HepG2 (cell line): ENCODE data around the gene NOC3L. TPM values are rescaled to one million over a fixed set of nuclear protein-coding genes. Genes with fewer than 3 reads are reported as not detected.
A peak's percentile ranks its signal among the peaks of the same experiment; 100 is the strongest.

Source experiments
- ARNT ChIP-seq: fragments of 450-650 bp; IDR thresholded peaks from 2 replicates; pipeline ENCODE4 v1.6.1; 2017
- ASH2L ChIP-seq: fragments of 300-600, 200-600 bp; sonication (generic); IDR thresholded peaks from 2 replicates; pipeline ENCODE4 v1.7.0; 2017; ENCODE audit warnings: low read depth, mild to moderate bottlenecking, moderate library complexity, mixed read lengths, low read length; ENCODE audit not compliant: insufficient read length
- HHEX ChIP-seq: IDR thresholded peaks from 2 replicates; pipeline ENCODE4 v1.6.1; 2016; ENCODE audit warnings: control low read depth
- MBD4 ChIP-seq: IDR thresholded peaks from 2 replicates; pipeline ENCODE4 v1.6.1; 2012; ENCODE audit warnings: low read length, inconsistent platforms, borderline replicate concordance
- PHF20 ChIP-seq: sonication (generic); formaldehyde crosslinking; IDR thresholded peaks from 2 replicates; pipeline ENCODE4 v1.5.0; 2020; ENCODE audit warnings: mild to moderate bottlenecking, missing genetic modification reagents
- RBFOX2 ChIP-seq: fragments of 200-400 bp; formaldehyde crosslinking; IDR thresholded peaks from 2 replicates; pipeline ENCODE4 v1.6.1; 2017; ENCODE audit warnings: low read depth, mild to moderate bottlenecking, low read length
- STAG1 ChIP-seq: sonication (generic); formaldehyde crosslinking; IDR thresholded peaks from 2 replicates; pipeline ENCODE4 v1.4.0; 2020; ENCODE audit warnings: missing genetic modification reagents
- TAF15 ChIP-seq: fragments of 200-400 bp; formaldehyde crosslinking; IDR thresholded peaks from one replicate; pipeline ENCODE4 v1.6.1; 2018; ENCODE audit warnings: mild to moderate bottlenecking, low read depth, low read length; ENCODE audit not compliant: poor library complexity, severe bottlenecking
- ZC3H4 ChIP-seq: sonication (generic); formaldehyde crosslinking; IDR thresholded peaks from 2 replicates; pipeline ENCODE4 v1.4.0; 2020; ENCODE audit warnings: missing genetic modification reagents, borderline replicate concordance
- ZNF3 ChIP-seq: IDR thresholded peaks from 2 replicates; pipeline ENCODE4 v1.7.0; 2017; ENCODE audit warnings: inconsistent platforms
- ZNF44 ChIP-seq: sonication (generic); formaldehyde crosslinking; IDR thresholded peaks from 2 replicates; pipeline ENCODE4 v1.5.1; 2020; ENCODE audit warnings: mild to moderate bottlenecking, missing genetic modification reagents
- ZNF652 ChIP-seq: IDR thresholded peaks from 2 replicates; pipeline ENCODE4 v1.6.1; 2016; ENCODE audit warnings: low read depth, borderline replicate concordance
- ZNF83 ChIP-seq: sonication (generic); formaldehyde crosslinking; IDR thresholded peaks from 2 replicates; pipeline ENCODE4 v1.4.0; 2020; ENCODE audit warnings: missing genetic modification reagents, mild to moderate bottlenecking, borderline replicate concordance
- ZSCAN9 ChIP-seq: IDR thresholded peaks from 2 replicates; pipeline ENCODE4 v1.6.1; 2016; ENCODE audit warnings: borderline replicate concordance
- polyA plus RNA-seq, 8 experiments: library from polyadenylated mRNA; depleted of rRNA in 3 of 8; stranded (reverse) in 7 of 8; unstranded in 1 of 8; fragments of >200 nt; fragmentation: Illumina TruSeq in 4 of 8; extraction: Trizol in 4 of 8; gene quantifications; 2 replicates each; pipeline versions ENCODE4 v1.2.1 to v1.2.3, GENCODE V29; 2011 to 2016; ENCODE audit warnings: low read depth in 4 of 8, missing spikeins in 1 of 8, mixed read lengths in 1 of 8; ENCODE audit not compliant: insufficient read depth in 1 of 8
- total RNA-seq, 5 experiments: library from RNA; depleted of rRNA; stranded (reverse); fragments of >200 nt; fragmentation: Illumina TruSeq; extraction: Trizol; gene quantifications; 2 replicates each; pipeline ENCODE4 v1.2.3, GENCODE V29; 2016; ENCODE audit warnings: low read depth in 1 of 5
- TF ChIP-seq, protein P1 (sequence below): IDR thresholded peaks from 2 replicates; pipeline ENCODE4 v1.6.1; 2016; ENCODE audit warnings: low read depth, missing genetic modification reagents, missing compliant biosample characterization
- TF ChIP-seq, protein P2 (sequence below): sonication (generic); formaldehyde crosslinking; conservative IDR thresholded peaks from 2 replicates; pipeline ENCODE4 v1.4.0; 2020; ENCODE audit warnings: mild to moderate bottlenecking, missing genetic modification reagents, moderate library complexity
- TF ChIP-seq, protein P3 (sequence below): sonication (generic); formaldehyde crosslinking; IDR thresholded peaks from 2 replicates; pipeline ENCODE4 v1.4.0; 2020; ENCODE audit warnings: missing genetic modification reagents, borderline replicate concordance

The NOC3L gene
- total and polyA plus RNA-seq, 2 of the 13 experiments (the other 11 are each of a cell fraction or from before 2014, with no cell fraction given), result 7.8 to 36.6 TPM

DNA sequence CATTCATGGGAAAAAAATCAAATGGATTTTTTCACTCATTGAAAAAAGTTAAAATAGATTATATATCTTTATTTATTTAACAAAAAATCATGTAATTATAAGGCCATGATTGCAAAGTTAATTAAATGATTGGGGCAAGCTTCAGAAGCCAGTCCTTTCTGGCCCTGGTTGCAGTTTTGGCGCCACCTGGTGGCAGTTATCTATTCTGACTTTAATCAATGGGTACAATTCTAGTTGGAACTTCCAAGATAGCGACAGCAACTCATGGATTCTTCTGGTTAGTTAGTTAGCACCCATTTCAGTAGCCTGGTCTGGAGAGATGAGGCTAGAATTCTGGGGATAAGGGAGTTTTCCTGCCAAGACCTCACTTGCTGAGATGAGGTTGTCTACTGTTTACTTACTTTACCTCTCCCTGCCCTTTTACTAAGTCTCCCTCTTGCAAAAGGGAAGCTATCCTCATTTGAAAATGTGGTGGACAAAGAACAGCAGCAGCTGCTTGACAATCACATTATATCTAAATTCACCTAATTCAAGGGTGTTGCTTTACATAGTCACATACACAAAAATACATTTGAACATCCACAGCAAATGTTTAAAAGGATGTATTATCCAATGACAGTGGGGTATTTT is 42.3 kb downstream of the NOC3L start (continued):
- TF ChIP-seq, protein P1, sequence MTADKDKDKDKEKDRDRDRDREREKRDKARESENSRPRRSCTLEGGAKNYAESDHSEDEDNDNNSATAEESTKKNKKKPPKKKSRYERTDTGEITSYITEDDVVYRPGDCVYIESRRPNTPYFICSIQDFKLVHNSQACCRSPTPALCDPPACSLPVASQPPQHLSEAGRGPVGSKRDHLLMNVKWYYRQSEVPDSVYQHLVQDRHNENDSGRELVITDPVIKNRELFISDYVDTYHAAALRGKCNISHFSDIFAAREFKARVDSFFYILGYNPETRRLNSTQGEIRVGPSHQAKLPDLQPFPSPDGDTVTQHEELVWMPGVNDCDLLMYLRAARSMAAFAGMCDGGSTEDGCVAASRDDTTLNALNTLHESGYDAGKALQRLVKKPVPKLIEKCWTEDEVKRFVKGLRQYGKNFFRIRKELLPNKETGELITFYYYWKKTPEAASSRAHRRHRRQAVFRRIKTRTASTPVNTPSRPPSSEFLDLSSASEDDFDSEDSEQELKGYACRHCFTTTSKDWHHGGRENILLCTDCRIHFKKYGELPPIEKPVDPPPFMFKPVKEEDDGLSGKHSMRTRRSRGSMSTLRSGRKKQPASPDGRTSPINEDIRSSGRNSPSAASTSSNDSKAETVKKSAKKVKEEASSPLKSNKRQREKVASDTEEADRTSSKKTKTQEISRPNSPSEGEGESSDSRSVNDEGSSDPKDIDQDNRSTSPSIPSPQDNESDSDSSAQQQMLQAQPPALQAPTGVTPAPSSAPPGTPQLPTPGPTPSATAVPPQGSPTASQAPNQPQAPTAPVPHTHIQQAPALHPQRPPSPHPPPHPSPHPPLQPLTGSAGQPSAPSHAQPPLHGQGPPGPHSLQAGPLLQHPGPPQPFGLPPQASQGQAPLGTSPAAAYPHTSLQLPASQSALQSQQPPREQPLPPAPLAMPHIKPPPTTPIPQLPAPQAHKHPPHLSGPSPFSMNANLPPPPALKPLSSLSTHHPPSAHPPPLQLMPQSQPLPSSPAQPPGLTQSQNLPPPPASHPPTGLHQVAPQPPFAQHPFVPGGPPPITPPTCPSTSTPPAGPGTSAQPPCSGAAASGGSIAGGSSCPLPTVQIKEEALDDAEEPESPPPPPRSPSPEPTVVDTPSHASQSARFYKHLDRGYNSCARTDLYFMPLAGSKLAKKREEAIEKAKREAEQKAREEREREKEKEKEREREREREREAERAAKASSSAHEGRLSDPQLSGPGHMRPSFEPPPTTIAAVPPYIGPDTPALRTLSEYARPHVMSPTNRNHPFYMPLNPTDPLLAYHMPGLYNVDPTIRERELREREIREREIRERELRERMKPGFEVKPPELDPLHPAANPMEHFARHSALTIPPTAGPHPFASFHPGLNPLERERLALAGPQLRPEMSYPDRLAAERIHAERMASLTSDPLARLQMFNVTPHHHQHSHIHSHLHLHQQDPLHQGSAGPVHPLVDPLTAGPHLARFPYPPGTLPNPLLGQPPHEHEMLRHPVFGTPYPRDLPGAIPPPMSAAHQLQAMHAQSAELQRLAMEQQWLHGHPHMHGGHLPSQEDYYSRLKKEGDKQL (CRISPR knock-in tag), result no peak
- TF ChIP-seq ZNF652 (CRISPR knock-in tag) (no peak), ZSCAN9 (CRISPR knock-in tag) (no peak), ARNT (no peak), ZNF3 (CRISPR knock-in tag) (no peak), ZC3H4 (no peak), STAG1 (CRISPR knock-in tag) (peak; percentile 78), HHEX (CRISPR knock-in tag) (no peak), TAF15 (no peak), ASH2L (no peak), RBFOX2 (no peak), ZNF44 (CRISPR knock-in tag) (no peak), MBD4 (no peak), ZNF83 (no peak), PHF20 (CRISPR knock-in tag) (no peak)
- TF ChIP-seq, protein P2, sequence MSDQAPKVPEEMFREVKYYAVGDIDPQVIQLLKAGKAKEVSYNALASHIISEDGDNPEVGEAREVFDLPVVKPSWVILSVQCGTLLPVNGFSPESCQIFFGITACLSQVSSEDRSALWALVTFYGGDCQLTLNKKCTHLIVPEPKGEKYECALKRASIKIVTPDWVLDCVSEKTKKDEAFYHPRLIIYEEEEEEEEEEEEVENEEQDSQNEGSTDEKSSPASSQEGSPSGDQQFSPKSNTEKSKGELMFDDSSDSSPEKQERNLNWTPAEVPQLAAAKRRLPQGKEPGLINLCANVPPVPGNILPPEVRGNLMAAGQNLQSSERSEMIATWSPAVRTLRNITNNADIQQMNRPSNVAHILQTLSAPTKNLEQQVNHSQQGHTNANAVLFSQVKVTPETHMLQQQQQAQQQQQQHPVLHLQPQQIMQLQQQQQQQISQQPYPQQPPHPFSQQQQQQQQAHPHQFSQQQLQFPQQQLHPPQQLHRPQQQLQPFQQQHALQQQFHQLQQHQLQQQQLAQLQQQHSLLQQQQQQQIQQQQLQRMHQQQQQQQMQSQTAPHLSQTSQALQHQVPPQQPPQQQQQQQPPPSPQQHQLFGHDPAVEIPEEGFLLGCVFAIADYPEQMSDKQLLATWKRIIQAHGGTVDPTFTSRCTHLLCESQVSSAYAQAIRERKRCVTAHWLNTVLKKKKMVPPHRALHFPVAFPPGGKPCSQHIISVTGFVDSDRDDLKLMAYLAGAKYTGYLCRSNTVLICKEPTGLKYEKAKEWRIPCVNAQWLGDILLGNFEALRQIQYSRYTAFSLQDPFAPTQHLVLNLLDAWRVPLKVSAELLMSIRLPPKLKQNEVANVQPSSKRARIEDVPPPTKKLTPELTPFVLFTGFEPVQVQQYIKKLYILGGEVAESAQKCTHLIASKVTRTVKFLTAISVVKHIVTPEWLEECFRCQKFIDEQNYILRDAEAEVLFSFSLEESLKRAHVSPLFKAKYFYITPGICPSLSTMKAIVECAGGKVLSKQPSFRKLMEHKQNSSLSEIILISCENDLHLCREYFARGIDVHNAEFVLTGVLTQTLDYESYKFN, result no peak
- TF ChIP-seq, protein P3, sequence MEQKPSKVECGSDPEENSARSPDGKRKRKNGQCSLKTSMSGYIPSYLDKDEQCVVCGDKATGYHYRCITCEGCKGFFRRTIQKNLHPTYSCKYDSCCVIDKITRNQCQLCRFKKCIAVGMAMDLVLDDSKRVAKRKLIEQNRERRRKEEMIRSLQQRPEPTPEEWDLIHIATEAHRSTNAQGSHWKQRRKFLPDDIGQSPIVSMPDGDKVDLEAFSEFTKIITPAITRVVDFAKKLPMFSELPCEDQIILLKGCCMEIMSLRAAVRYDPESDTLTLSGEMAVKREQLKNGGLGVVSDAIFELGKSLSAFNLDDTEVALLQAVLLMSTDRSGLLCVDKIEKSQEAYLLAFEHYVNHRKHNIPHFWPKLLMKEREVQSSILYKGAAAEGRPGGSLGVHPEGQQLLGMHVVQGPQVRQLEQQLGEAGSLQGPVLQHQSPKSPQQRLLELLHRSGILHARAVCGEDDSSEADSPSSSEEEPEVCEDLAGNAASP (CRISPR knock-in tag), result no peak
